Measurements from ENCODE around the gene ACADVL.

Gene ACADVL

GRCh38 chr17:7260151-7260550 is 40.4 kb downstream of the ACADVL start:
- no peak overlapping the region for H3K4me2 ChIP-seq (ENCODE audit: low read length)
- no peak overlapping the region for H3K4me3 ChIP-seq (ENCODE audit: low read depth, low read length, poor library complexity, severe bottlenecking)
- TF ChIP-seq CTCF (IDR thresholded peaks at IDR 0.05; ENCODE audit: low read length): no peak
- TF ChIP-seq EZH2 (IDR thresholded peaks at IDR 0.05; ENCODE audit: borderline replicate concordance, low read length): no peak
- H3K9me3 ChIP-seq (ENCODE audit: low read length): no peaks in the 10 kb centered on the region
- no peaks in the 10 kb centered on the region for H3K79me2 ChIP-seq (ENCODE audit: insufficient read depth, low read length)
- H3K27me3 ChIP-seq (ENCODE audit: insufficient read depth, low read length): peaks cover 7% of the 10 kb centered on the region; the same call in 1 of the 2 replicates
- no peak overlapping the region for H3K9ac ChIP-seq (ENCODE audit: low read length)
- H3K9me2 ChIP-seq (ENCODE audit: low read depth, low read length): no peaks in the 10 kb centered on the region
- H3F3A ChIP-seq (ENCODE audit: insufficient read depth, low read length): no peaks in the 10 kb centered on the region
- H4K20me1 ChIP-seq (ENCODE audit: insufficient read depth, low read length): no peaks in the 10 kb centered on the region
- peaks cover 30% of the 10 kb centered on the region for H3K36me3 ChIP-seq (ENCODE audit: insufficient read depth, low read length)
- no peak overlapping the region for H3K27ac ChIP-seq (ENCODE audit: low read depth, low read length, poor library complexity, severe bottlenecking)
- peaks cover 17% of the 10 kb centered on the region for H3K4me1 ChIP-seq (ENCODE audit: insufficient read depth, low read length, severe bottlenecking)
- no peak overlapping the region for H2AFZ ChIP-seq (ENCODE audit: low read length)

GRCh38 chr17:7260651-7261378 is 41.1 kb downstream of the ACADVL start:
- H3K9me3 ChIP-seq (ENCODE audit: low read length): no peaks in the 10 kb centered on the region
- peaks cover 26% of the 10 kb centered on the region for H3K36me3 ChIP-seq (ENCODE audit: insufficient read depth, low read length)
- peak overlapping the region; percentile 48 for H3K4me2 ChIP-seq (ENCODE audit: low read length)
- no peaks in the 10 kb centered on the region for H3F3A ChIP-seq (ENCODE audit: insufficient read depth, low read length)
- TF ChIP-seq CTCF (IDR thresholded peaks at IDR 0.05; ENCODE audit: low read length) (no peak), EZH2 (IDR thresholded peaks at IDR 0.05; ENCODE audit: borderline replicate concordance, low read length) (no peak)
- no peaks in the 10 kb centered on the region for H3K79me2 ChIP-seq (ENCODE audit: insufficient read depth, low read length)
- peaks cover 17% of the 10 kb centered on the region for H3K4me1 ChIP-seq (ENCODE audit: insufficient read depth, low read length, severe bottlenecking)
- peak overlapping the region; percentile 2; the same call in 1 of the 2 replicates for H3K9ac ChIP-seq (ENCODE audit: low read length)
- no peak overlapping the region for H2AFZ ChIP-seq (ENCODE audit: low read length)
- H4K20me1 ChIP-seq (ENCODE audit: insufficient read depth, low read length): no peaks in the 10 kb centered on the region
- H3K27me3 ChIP-seq (ENCODE audit: insufficient read depth, low read length): peaks cover 7% of the 10 kb centered on the region; the same call in 1 of the 2 replicates
- H3K27ac ChIP-seq (ENCODE audit: low read depth, low read length, poor library complexity, severe bottlenecking): no peak overlapping the region
- H3K9me2 ChIP-seq (ENCODE audit: low read depth, low read length): no peaks in the 10 kb centered on the region
- peak overlapping the region; percentile 38 for H3K4me3 ChIP-seq (ENCODE audit: low read depth, low read length, poor library complexity, severe bottlenecking)

- H3K27ac ChIP-seq (ENCODE audit: low read depth, low read length, poor library complexity, severe bottlenecking): no peak overlapping the region
- peak overlapping the region; percentile 48 for H3K4me2 ChIP-seq (ENCODE audit: low read length)
- H3K79me2 ChIP-seq (ENCODE audit: insufficient read depth, low read length): no peaks in the 10 kb centered on the region
- H3K9ac ChIP-seq (ENCODE audit: low read length): peak overlapping the region; percentile 2; the same call in 1 of the 2 replicates
- H3K36me3 ChIP-seq (ENCODE audit: insufficient read depth, low read length): peaks cover 19% of the 10 kb centered on the region
- peaks cover 7% of the 10 kb centered on the region; the same call in 1 of the 2 replicates for H3K27me3 ChIP-seq (ENCODE audit: insufficient read depth, low read length)
- H3K4me1 ChIP-seq (ENCODE audit: insufficient read depth, low read length, severe bottlenecking): peaks cover 17% of the 10 kb centered on the region
- H3K9me2 ChIP-seq (ENCODE audit: low read depth, low read length): no peaks in the 10 kb centered on the region
- no peak overlapping the region for H2AFZ ChIP-seq (ENCODE audit: low read length)
- H3K4me3 ChIP-seq (ENCODE audit: low read depth, low read length, poor library complexity, severe bottlenecking): peak overlapping the region; percentile 38
- no peaks in the 10 kb centered on the region for H3F3A ChIP-seq (ENCODE audit: insufficient read depth, low read length)
- H3K9me3 ChIP-seq (ENCODE audit: low read length): no peaks in the 10 kb centered on the region
- TF ChIP-seq CTCF (IDR thresholded peaks at IDR 0.05; ENCODE audit: low read length): no peak
- TF ChIP-seq EZH2 (IDR thresholded peaks at IDR 0.05; ENCODE audit: borderline replicate concordance, low read length): peak; percentile 23; the same call in 1 of the 2 replicates
- no peaks in the 10 kb centered on the region for H4K20me1 ChIP-seq (ENCODE audit: insufficient read depth, low read length)
Observed at GRCh38 chr17:7261379-7262191, 41.8 kb downstream of the ACADVL start.

Measured in OCI-LY1 (cell line).